WTC11 (cell line): ENCODE results near the gene TPM2. TPM values are rescaled to one million over a fixed set of nuclear protein-coding genes. Genes with fewer than 3 reads are reported as not detected.

Source experiments
- ATAC-seq: fragments of 200-7000 bp; cut with Tn5 transposase; 2 replicates; pipeline ENCODE4 v1.10.0; 2021; ENCODE audit warnings: mild to moderate bottlenecking, moderate library complexity
- CTCF ChIA-PET: fragments of 300-600 bp; sonication (Branson Sonifier 250); formaldehyde crosslinking; loops from one replicate; lab custom pipeline; 2021; ENCODE audit warnings: antibody characterized with exemption; lab: Charles Lee
- POLR2A ChIA-PET: fragments of 350-600 bp; sonication (Branson Sonifier 250); formaldehyde crosslinking; loops from one replicate; lab custom pipeline; 2021; ENCODE audit warnings: antibody characterized with exemption; lab: Charles Lee
- DNase-seq: peaks from one replicate; pipeline ENCODE4 v3.0.0; 2021; ENCODE audit warnings: low spot score
- H3K27ac Mint-ChIP-seq: 2 replicates; pipeline ENCODE4 v1.8.0; 2021; ENCODE audit warnings: mixed read lengths
- H3K27me3 Mint-ChIP-seq: 2 replicates; pipeline ENCODE4 v1.8.0; 2021; ENCODE audit warnings: low read depth, mild to moderate bottlenecking, moderate library complexity, mixed read lengths
- H3K36me3 Mint-ChIP-seq: 2 replicates; pipeline ENCODE4 v1.8.0; 2021; ENCODE audit warnings: mixed read lengths
- H3K4me1 Mint-ChIP-seq: 2 replicates; pipeline ENCODE4 v1.8.0; 2022; ENCODE audit warnings: mixed read lengths
- H3K4me3 Mint-ChIP-seq: 2 replicates; pipeline ENCODE4 v1.8.0; 2021; ENCODE audit warnings: mild to moderate bottlenecking, moderate library complexity, mixed read lengths
- H3K9me3 Mint-ChIP-seq: 2 replicates; pipeline ENCODE4 v1.8.0; 2021; ENCODE audit warnings: mixed read lengths
- CBFB ChIP-seq: sonication (generic); formaldehyde crosslinking; IDR thresholded peaks from 2 replicates; pipeline ENCODE4 v1.8.1; 2022; ENCODE audit warnings: mild to moderate bottlenecking, low read depth, missing genetic modification reagents
- CREB1 ChIP-seq: sonication (generic); formaldehyde crosslinking; IDR thresholded peaks from 2 replicates; pipeline ENCODE4 v1.8.0; 2023; ENCODE audit warnings: mild to moderate bottlenecking, missing genetic modification reagents
- GTF2I ChIP-seq: fragments of 250-450 bp; sonication (Bioruptor Pico); conservative IDR thresholded peaks from 2 replicates; pipeline ENCODE4 v1.4.0; 2021; ENCODE audit warnings: mild to moderate bottlenecking
- HMGA2 ChIP-seq: fragments of 250-450 bp; sonication (Bioruptor Pico); IDR thresholded peaks from 2 replicates; pipeline ENCODE4 v1.4.0; 2021; ENCODE audit warnings: mild to moderate bottlenecking, moderate library complexity
- NR1H2 ChIP-seq: sonication (generic); formaldehyde crosslinking; IDR thresholded peaks from 2 replicates; pipeline ENCODE4 v1.9.0; 2021; ENCODE audit warnings: mild to moderate bottlenecking, moderate library complexity, missing genetic modification reagents
- PRRX2 ChIP-seq: fragments of 250-450 bp; sonication (Bioruptor Pico); IDR thresholded peaks from 2 replicates; pipeline ENCODE4 v1.8.0; 2021; ENCODE audit warnings: mild to moderate bottlenecking
- SMAD4 ChIP-seq: sonication (generic); formaldehyde crosslinking; IDR thresholded peaks from 2 replicates; pipeline ENCODE4 v1.8.0; 2022; ENCODE audit warnings: mild to moderate bottlenecking, missing genetic modification reagents
- TCF7 ChIP-seq: sonication (generic); formaldehyde crosslinking; IDR thresholded peaks from 2 replicates; pipeline ENCODE4 v1.8.0; 2022; ENCODE audit warnings: mild to moderate bottlenecking, low read depth, missing genetic modification reagents, moderate library complexity
- ZNF138 ChIP-seq: sonication (generic); formaldehyde crosslinking; conservative IDR thresholded peaks from 2 replicates; pipeline ENCODE4 v1.8.1; 2022; ENCODE audit warnings: mild to moderate bottlenecking, moderate library complexity, missing genetic modification reagents
- ZNF317 ChIP-seq: sonication (generic); formaldehyde crosslinking; IDR thresholded peaks from 2 replicates; pipeline ENCODE4 v1.8.1; 2023; ENCODE audit warnings: low read depth, mild to moderate bottlenecking, moderate library complexity, missing genetic modification reagents, borderline replicate concordance
- ZNF423 ChIP-seq: fragments of 250-450 bp; sonication (Bioruptor Pico); IDR thresholded peaks from 2 replicates; pipeline ENCODE4 v2.1.2; 2022; ENCODE audit warnings: mild to moderate bottlenecking, moderate library complexity
- total RNA-seq: library from RNA; stranded (reverse); gene quantifications from 3 replicates; pipeline ENCODE4 v1.2.3, GENCODE V29; 2021
- TF ChIP-seq, protein P1 (sequence below): sonication (generic); formaldehyde crosslinking; IDR thresholded peaks from 2 replicates; pipeline ENCODE4 v1.8.1; 2023; ENCODE audit warnings: mild to moderate bottlenecking, missing genetic modification reagents, borderline replicate concordance
- TF ChIP-seq, protein P2 (sequence below): fragments of 200-600 bp; IDR thresholded peaks from 2 replicates; pipeline ENCODE4 v1.8.0; 2022; ENCODE audit warnings: antibody characterized with exemption
- TF ChIP-seq, protein P3 (sequence below): sonication (generic); formaldehyde crosslinking; IDR thresholded peaks from 2 replicates; pipeline ENCODE4 v1.8.0; 2022; ENCODE audit warnings: missing genetic modification reagents
- TF ChIP-seq, protein P4 (sequence below): sonication (generic); formaldehyde crosslinking; IDR thresholded peaks from 2 replicates; pipeline ENCODE4 v1.8.1; 2022; ENCODE audit warnings: low read depth, mild to moderate bottlenecking, moderate library complexity, missing genetic modification reagents, borderline replicate concordance
- TF ChIP-seq, protein P5 (sequence below): sonication (generic); formaldehyde crosslinking; IDR thresholded peaks from 2 replicates; pipeline ENCODE4 v1.8.1; 2023; ENCODE audit warnings: mild to moderate bottlenecking, missing genetic modification reagents

The TPM2 gene
- total RNA-seq, 1 experiment from 2014 or later = 146 TPM

DNA sequence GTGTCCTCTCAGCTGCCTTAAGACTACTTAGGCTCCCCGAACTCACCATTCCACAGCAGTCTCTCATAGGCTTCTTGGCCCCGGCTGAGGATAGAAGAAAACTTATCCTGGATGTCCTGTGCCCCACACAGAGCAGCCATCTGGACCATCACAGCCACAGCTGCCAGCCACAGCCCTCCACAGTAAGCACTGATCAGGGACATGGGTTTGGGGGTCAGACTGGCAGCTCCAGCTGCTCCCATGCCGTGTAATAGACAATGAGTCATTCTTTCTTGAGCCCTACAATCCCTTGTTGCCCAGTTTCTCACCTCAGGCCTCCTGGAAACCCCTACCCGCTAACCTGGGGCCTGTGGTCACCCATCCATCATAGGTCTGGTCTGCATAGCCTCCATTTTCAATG is 48.5 kb upstream of the TPM2 start:
- ATAC-seq (no peak), DNase-seq (no peak)
- Mint-ChIP-seq H3K27me3 (no peaks in the 10 kb centered on the region), H3K27ac (no peak overlapping the region), H3K36me3 (peaks cover 67% of the 10 kb centered on the region), H3K9me3 (no peaks in the 10 kb centered on the region), H3K4me1 (peaks cover 3% of the 10 kb centered on the region; the same call in 1 of the 2 replicates), H3K4me3 (no peak overlapping the region)
- CTCF ChIA-PET = interaction anchor here (1.4 kb wide), 1 partner anchor 37 kb away, joined by 3 read pairs; no protein-coding TSS in a partner anchor
- POLR2A ChIA-PET = no interaction called here
- TF ChIP-seq, protein P1, sequence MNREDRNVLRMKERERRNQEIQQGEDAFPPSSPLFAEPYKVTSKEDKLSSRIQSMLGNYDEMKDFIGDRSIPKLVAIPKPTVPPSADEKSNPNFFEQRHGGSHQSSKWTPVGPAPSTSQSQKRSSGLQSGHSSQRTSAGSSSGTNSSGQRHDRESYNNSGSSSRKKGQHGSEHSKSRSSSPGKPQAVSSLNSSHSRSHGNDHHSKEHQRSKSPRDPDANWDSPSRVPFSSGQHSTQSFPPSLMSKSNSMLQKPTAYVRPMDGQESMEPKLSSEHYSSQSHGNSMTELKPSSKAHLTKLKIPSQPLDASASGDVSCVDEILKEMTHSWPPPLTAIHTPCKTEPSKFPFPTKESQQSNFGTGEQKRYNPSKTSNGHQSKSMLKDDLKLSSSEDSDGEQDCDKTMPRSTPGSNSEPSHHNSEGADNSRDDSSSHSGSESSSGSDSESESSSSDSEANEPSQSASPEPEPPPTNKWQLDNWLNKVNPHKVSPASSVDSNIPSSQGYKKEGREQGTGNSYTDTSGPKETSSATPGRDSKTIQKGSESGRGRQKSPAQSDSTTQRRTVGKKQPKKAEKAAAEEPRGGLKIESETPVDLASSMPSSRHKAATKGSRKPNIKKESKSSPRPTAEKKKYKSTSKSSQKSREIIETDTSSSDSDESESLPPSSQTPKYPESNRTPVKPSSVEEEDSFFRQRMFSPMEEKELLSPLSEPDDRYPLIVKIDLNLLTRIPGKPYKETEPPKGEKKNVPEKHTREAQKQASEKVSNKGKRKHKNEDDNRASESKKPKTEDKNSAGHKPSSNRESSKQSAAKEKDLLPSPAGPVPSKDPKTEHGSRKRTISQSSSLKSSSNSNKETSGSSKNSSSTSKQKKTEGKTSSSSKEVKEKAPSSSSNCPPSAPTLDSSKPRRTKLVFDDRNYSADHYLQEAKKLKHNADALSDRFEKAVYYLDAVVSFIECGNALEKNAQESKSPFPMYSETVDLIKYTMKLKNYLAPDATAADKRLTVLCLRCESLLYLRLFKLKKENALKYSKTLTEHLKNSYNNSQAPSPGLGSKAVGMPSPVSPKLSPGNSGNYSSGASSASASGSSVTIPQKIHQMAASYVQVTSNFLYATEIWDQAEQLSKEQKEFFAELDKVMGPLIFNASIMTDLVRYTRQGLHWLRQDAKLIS (CRISPR knock-in tag) = no peak
- TF ChIP-seq CBFB (CRISPR knock-in tag) (no peak), NR1H2 (CRISPR knock-in tag) (no peak), SMAD4 (no peak), ZNF138 (CRISPR knock-in tag) (no peak), ZNF423 (no peak), TCF7 (CRISPR knock-in tag) (no peak), CREB1 (CRISPR knock-in tag) (no peak), HMGA2 (CRISPR knock-in tag) (no peak)
- TF ChIP-seq, protein P2, sequence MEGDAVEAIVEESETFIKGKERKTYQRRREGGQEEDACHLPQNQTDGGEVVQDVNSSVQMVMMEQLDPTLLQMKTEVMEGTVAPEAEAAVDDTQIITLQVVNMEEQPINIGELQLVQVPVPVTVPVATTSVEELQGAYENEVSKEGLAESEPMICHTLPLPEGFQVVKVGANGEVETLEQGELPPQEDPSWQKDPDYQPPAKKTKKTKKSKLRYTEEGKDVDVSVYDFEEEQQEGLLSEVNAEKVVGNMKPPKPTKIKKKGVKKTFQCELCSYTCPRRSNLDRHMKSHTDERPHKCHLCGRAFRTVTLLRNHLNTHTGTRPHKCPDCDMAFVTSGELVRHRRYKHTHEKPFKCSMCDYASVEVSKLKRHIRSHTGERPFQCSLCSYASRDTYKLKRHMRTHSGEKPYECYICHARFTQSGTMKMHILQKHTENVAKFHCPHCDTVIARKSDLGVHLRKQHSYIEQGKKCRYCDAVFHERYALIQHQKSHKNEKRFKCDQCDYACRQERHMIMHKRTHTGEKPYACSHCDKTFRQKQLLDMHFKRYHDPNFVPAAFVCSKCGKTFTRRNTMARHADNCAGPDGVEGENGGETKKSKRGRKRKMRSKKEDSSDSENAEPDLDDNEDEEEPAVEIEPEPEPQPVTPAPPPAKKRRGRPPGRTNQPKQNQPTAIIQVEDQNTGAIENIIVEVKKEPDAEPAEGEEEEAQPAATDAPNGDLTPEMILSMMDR = no peak
- TF ChIP-seq, protein P3, sequence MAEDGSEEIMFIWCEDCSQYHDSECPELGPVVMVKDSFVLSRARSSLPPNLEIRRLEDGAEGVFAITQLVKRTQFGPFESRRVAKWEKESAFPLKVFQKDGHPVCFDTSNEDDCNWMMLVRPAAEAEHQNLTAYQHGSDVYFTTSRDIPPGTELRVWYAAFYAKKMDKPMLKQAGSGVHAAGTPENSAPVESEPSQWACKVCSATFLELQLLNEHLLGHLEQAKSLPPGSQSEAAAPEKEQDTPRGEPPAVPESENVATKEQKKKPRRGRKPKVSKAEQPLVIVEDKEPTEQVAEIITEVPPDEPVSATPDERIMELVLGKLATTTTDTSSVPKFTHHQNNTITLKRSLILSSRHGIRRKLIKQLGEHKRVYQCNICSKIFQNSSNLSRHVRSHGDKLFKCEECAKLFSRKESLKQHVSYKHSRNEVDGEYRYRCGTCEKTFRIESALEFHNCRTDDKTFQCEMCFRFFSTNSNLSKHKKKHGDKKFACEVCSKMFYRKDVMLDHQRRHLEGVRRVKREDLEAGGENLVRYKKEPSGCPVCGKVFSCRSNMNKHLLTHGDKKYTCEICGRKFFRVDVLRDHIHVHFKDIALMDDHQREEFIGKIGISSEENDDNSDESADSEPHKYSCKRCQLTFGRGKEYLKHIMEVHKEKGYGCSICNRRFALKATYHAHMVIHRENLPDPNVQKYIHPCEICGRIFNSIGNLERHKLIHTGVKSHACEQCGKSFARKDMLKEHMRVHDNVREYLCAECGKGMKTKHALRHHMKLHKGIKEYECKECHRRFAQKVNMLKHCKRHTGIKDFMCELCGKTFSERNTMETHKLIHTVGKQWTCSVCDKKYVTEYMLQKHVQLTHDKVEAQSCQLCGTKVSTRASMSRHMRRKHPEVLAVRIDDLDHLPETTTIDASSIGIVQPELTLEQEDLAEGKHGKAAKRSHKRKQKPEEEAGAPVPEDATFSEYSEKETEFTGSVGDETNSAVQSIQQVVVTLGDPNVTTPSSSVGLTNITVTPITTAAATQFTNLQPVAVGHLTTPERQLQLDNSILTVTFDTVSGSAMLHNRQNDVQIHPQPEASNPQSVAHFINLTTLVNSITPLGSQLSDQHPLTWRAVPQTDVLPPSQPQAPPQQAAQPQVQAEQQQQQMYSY = no peak
- TF ChIP-seq, protein P4, sequence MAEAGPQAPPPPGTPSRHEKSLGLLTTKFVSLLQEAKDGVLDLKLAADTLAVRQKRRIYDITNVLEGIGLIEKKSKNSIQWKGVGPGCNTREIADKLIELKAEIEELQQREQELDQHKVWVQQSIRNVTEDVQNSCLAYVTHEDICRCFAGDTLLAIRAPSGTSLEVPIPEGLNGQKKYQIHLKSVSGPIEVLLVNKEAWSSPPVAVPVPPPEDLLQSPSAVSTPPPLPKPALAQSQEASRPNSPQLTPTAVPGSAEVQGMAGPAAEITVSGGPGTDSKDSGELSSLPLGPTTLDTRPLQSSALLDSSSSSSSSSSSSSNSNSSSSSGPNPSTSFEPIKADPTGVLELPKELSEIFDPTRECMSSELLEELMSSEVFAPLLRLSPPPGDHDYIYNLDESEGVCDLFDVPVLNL (CRISPR knock-in tag) = no peak
- TF ChIP-seq, protein P5, sequence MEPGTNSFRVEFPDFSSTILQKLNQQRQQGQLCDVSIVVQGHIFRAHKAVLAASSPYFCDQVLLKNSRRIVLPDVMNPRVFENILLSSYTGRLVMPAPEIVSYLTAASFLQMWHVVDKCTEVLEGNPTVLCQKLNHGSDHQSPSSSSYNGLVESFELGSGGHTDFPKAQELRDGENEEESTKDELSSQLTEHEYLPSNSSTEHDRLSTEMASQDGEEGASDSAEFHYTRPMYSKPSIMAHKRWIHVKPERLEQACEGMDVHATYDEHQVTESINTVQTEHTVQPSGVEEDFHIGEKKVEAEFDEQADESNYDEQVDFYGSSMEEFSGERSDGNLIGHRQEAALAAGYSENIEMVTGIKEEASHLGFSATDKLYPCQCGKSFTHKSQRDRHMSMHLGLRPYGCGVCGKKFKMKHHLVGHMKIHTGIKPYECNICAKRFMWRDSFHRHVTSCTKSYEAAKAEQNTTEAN (CRISPR knock-in tag) = no peak

DNA sequence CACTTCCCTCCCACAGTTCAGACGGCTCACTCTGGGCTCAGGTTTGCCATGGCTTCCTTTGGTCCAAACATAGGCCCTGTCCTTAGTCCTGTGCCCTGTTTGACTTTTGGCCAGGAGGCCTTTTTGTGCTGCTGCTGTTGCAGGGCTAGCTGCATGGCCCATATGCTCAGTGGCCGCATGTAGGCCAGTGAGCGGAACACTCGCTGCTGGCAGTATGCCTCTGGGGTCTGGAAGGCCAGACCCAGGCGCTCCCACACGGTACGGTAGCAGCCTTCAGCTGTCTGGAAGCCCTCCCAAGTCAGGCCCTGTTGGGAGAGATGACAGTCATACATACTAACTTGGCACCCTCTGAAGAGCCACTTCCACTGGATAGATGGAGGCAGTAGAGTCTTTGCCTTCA is 47.4 kb upstream of the TPM2 start:
- DNase-seq (no peak), ATAC-seq (no peak)
- Mint-ChIP-seq H3K36me3 (peaks cover 59% of the 10 kb centered on the region), H3K27ac (no peak overlapping the region), H3K27me3 (no peaks in the 10 kb centered on the region), H3K9me3 (no peaks in the 10 kb centered on the region), H3K4me1 (peaks cover 6% of the 10 kb centered on the region; the same call in 1 of the 2 replicates), H3K4me3 (no peak overlapping the region)
- ChIA-PET POLR2A (no interaction called here), CTCF (interaction anchor here (0.9 to 1.4 kb wide), 2 partner anchors 11 to 38 kb away, joined by 3 to 5 read pairs; no protein-coding TSS in a partner anchor)
- TF ChIP-seq, protein P1 (CRISPR knock-in tag) = no peak
- TF ChIP-seq GTF2I (CRISPR knock-in tag) = no peak
- TF ChIP-seq PRRX2 = no peak
- no peak for TF ChIP-seq ZNF317
